GM12891 (cell line): Measurements from ENCODE around the gene TBXT.

Experiments
- PAX5 ChIP-seq: IDR thresholded peaks from 2 replicates; pipeline ENCODE4 v1.6.1; 2011; ENCODE audit warnings: low read length, moderate library complexity, mild to moderate bottlenecking; ENCODE audit not compliant: insufficient read depth, severe bottlenecking
- POLR2A ChIP-seq: IDR thresholded peaks from 2 replicates; pipeline ENCODE4 v1.6.1; 2011; ENCODE audit warnings: low read depth, low read length, control low read depth
- POLR2AphosphoS5 ChIP-seq: IDR thresholded peaks from 2 replicates; pipeline ENCODE4 v1.6.1; 2011; ENCODE audit warnings: low read depth, low read length, control low read depth
- POU2F2 ChIP-seq: IDR thresholded peaks from 2 replicates; pipeline ENCODE4 v1.6.1; 2011; ENCODE audit warnings: low read depth, mild to moderate bottlenecking, control low read depth, low read length, moderate library complexity
- SPI1 ChIP-seq: IDR thresholded peaks from 2 replicates; pipeline ENCODE4 v1.6.1; 2011; ENCODE audit warnings: low read depth, low read length, control low read depth
- TAF1 ChIP-seq: IDR thresholded peaks from 2 replicates; pipeline ENCODE4 v1.6.1; 2011; ENCODE audit warnings: low read depth, low read length, control low read depth

DNA sequence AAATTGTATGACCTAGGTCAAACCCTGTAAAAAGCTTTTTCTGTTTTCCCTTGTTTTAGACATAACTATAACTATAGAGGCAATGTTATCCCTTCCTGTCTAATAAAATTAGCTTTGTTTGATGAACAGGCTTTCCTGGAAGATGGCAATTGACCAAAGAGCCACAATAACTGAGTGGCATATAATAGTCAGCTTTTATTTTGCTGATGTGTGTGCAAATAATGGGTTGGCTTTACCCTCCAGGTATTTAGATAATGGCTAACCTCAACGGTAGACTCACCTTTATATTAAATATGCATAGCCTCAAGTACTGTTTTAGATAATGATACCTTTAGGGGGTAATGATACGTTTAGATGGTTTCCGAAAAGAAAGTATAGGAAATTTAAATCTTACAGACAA, 15.0 kb downstream of the TBXT start:
- TF ChIP-seq SPI1 (no peak), POLR2A (no peak), TAF1 (no peak), POLR2AphosphoS5 (no peak), PAX5 (no peak), POU2F2 (no peak)
